ENCODE results near the gene STON1.
"Not testable (repeated sequence)": the region's sequence is repeated elsewhere in the genome, so short reads cannot be mapped to it uniquely, and the experiment has no call there.

Gene STON1, protein sequence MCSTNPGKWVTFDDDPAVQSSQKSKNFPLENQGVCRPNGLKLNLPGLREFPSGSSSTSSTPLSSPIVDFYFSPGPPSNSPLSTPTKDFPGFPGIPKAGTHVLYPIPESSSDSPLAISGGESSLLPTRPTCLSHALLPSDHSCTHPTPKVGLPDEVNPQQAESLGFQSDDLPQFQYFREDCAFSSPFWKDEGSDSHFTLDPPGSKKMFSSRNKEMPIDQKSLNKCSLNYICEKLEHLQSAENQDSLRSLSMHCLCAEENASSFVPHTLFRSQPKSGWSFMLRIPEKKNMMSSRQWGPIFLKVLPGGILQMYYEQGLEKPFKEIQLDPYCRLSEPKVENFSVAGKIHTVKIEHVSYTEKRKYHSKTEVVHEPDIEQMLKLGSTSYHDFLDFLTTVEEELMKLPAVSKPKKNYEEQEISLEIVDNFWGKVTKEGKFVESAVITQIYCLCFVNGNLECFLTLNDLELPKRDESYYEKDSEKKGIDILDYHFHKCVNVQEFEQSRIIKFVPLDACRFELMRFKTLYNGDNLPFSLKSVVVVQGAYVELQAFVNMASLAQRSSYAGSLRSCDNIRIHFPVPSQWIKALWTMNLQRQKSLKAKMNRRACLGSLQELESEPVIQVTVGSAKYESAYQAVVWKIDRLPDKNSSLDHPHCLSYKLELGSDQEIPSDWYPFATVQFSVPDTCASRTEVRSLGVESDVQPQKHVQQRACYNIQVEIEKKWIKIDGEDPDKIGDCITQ

DNA sequence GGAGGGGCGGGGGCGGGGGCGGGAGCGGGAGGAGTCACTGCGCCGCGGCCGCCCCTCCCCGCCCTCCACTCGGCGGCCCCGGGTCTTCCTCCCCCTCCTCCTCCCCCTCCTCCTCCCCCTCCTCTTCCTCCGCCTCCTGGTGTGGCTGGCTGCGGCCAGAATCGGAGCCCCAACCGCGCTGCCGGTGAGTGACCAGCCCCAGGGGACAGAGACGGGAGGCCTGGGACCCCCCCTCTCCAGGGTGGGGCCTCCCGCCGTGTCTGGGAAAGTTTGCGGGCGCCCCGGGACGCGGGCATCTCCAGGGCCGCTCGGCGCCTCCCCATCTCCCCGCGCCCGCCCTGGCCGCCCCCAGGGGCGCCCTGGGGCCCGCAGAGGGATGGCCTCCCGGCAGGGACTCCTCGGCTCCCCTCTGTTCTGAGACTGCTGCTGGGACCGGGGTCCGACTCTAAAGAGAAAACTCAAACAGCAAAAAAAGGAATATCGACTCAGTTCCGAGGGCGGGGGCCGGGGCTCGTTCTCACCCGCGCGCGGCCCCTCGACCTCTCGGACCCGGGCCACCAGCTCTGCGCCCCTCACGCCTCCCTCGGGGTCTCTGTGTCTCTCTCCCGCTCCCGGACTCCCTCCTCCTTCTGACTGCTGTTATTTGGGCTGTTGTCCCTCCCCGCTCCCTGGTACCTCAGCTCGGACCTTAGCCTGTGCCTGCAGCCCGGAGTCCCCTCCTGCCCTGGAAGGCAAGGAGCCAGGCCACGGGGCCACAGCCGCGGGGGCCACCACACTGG, at the start of gene STON1:
Gene STON1 (plus strand): TSS at position 122 of the 779 bp plus-strand sequence. CDS start 50,480 bp downstream, outside the sequence.
- no peak for DNase-seq (ENCODE audit: low read depth)

DNA sequence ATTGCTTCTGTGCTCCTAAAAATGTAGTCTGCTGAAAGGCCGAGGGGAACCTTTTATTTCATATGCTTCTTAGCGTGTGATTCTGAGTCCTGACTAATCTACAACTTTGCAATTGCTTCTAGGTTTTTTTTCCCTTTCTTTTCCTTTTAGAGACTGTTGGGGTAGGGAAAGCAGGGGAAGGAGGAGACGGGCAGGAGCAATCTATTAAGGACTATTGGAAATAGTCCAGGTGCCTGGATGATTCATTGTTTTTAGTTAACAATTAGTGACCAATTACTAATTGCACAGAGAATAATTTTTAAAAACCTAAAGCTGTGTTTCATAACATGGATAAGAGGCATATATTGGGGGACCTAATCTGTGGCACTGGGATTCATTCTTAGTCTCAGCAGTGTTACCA, 49.4 kb upstream of the STON1 start:
- no peak for DNase-seq (ENCODE audit: low read depth)

DNA sequence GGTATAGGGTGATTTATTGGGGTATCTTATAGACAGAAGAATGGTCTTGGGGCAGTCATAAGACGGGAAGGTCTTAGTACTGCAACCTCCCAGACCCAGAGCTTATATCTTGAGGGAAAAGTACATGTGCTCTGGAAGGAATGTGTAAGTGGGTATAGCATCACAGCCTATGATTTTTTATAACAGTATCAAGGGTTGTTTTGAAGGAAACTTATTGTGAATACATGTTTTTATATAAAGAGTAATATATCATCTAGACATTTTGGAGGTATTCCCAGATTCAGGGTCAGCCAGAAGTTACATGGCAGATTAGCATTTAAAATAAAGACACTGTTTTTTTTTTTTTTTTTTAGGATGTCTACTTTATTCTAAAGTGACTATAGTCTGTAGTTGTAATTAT, 47.6 kb upstream of the STON1 start:
- no peak for DNase-seq (ENCODE audit: low read depth)

GRCh38 chr2:48482769-48483168, 47.2 kb upstream of the STON1 start:
- DNase-seq (ENCODE audit: low read depth), result no peak

DNA sequence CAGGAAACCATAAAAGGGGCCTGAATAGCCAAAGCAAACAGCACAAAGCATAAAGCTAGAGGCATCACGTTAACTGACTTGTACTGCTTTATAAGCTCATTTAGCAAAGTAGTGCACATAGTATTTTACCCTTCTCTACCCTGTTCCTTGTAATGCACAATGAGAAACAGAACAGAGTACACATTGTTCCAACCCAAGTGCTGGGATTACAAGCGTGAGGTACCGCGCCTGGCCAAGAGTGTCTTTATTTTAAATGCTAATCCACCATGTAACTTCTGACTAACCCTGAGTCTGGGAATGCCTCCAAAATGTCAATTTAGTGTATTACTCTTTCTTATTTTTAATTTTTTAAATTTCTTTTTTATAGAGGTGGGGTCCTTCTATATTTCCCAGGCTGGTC, 46.4 kb upstream of the STON1 start:
- DNase-seq (ENCODE audit: low read depth), result no peak

DNA sequence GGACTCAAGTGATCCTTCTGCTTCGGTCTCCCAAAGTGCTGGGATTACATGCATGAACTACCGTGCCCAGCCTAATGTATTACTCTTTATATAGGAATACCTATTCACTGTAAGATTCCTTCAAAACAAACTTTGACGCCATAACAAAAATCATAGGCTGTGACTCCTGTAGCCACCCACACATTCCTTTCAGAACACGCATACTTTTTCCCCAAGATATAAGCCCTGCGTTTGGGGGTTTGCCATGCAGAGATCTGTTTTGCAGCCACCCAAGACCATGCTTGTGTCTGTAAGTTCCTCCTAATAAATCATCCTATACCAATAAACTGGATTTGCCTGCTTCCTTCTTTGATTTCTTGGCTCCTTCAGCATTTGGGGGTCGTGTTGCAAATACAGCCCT, 46.0 kb upstream of the STON1 start:
- DNase-seq (ENCODE audit: low read depth), result no peak

DNA sequence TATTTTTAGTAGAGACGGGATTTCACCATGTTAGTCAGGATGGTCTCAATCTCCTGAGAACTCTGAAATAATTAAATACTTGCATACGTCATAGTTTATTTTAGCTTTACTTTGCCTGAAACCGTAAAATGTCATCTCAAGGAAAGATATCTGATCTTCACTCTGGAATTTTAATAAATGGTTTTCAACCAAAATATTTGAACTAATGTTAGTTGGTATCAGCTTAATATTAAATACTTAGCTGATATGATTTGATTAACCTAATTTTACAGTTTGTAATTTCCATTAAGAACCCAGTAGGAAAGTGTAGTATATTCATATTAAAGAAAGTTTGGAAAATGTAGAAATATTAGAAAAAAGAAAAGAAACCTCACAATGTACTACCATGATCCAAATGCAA, 41.4 kb upstream of the STON1 start:
- DNase-seq (ENCODE audit: low read depth), result no peak

DNA sequence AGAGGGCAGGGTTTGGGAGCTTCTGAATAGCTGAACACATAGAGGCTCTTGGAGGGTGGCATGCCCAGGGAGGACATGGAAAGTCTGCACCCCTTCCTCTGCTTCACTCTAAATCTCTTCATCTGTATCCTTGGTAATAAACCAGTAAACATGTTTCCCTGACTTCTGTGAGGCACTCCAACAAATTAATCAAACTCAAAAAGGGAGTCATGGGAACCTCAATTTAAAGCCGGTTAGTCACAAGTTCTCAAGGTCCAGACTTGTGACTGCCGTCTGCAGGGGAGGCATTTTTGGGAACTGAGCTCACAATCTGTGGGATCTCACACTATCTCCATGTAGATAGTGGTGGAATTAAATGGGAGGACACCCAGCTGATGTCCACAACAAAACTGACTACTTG, 33.1 kb upstream of the STON1 start:
- DNase-seq (ENCODE audit: low read depth), result no peak

DNA sequence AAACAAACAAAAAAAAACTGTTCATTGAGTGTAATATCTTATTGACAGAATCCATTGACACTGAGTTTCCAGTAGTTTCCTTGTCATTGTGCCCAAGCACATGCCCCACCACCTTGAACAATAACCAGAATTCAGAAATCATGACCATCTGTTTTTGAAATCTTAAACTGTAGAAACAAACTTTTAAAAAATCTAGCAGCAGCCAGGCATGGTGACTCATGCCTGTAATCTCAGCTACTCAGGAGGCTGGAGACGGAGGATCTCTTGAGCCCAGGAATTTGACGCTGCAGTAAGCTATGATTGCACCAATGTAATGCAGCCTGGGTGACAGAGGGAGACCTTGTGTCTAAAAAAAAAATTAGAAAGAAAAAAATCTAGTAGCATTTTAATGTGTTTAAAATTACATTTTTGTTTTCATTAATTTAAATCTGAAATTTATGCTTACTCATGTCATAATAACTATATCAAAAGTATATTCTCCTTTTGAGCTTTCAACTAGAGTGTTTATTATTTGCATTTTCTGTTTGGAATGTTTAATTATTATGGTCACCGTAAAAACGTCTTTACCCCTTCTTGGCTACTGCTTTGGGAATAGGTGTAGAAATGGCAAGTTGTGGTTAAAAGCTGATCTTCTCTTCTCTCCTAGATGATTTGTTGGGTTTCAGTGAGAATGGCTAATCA, 25.2 kb upstream of the STON1 start:
- DNase-seq (ENCODE audit: low read depth), result no peak

DNA sequence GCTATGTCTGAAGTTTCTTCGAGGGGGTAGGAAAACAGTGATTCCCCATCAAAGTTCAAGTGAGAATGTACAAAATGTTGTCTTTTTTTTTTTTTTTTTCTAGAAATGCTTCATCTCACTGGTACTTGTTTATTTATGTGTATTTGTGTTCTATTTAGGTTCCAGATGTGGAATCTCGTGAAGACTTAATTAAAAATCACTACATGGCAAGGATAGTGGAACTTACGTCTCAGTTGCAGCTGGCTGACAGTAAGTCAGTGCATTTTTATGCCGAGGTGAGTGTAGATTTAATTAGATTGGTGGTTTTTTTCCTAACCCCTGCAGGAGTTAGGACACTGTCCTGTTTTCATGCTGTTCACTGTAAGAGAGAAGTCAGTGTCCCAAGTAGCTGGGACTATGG, 22.8 kb upstream of the STON1 start:
- no peak for DNase-seq (ENCODE audit: low read depth)

DNA sequence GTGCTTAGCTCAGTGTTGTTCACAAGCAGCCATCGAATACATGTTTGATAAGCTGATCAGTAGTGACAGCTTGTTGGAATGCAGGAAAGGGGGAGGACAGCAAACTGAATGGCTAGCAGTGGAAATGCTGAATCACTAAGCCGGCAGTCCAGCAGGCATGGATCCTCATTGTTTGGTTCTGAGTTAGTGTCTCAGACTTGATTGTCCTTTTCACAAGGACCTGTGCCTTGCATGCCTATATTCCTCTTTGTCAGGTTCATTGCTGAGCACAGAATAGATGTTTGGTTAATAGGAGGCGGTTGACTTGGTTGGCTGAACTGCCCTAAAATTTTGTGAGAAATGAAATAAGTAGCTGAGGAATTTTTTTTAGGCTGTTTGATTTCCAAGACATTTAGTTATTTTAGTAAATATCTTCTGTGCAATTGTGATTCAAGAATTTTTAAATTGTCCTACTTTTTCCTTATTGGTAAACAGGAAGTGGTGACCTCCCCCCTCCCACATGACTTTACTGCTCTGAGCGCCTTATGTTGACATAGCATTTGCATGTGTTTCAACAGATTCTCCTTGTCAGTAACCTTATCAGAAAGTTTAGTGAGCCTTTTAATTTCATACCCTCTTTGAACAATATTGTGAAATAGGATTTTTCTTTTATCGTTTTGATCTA, 21.4 kb upstream of the STON1 start:
- peak; percentile 44 for DNase-seq (ENCODE audit: low read depth)

- no peak for DNase-seq (ENCODE audit: low read depth)
Measured at GRCh38 chr2:48510329-48510728, 19.6 kb upstream of the STON1 start.

- DNase-seq (ENCODE audit: low read depth), result no peak
Measured at GRCh38 chr2:48511849-48512470, 18.0 kb upstream of the STON1 start.

GRCh38 chr2:48512571-48512970, 17.4 kb upstream of the STON1 start:
- DNase-seq (ENCODE audit: low read depth), result no peak

- no peak for DNase-seq (ENCODE audit: low read depth)
Measured at GRCh38 chr2:48514348-48515003, 15.5 kb upstream of the STON1 start.

DNA sequence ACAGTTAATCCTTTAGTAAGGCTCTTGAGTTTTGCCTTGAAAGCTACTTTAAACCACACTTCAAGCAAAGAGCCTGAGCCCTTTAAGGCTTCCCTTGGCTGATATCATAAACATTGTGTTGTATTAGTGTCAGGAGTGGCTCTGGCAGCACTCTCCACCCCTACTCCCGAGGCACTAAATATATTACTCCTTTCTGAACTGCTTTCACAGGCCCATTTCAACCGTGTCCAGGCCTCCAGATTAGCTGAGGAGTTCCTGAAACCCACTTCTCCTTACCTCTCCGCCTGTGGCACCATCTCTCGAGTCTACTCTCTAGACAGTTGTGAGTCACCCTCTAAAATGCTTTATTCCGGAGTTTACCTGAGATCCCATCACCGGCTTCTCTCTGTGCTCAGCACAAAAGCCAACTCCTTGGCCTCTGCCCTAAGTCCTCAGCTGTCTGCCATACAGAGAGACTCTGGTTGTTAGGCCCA, 14.4 kb upstream of the STON1 start:
- no peak for DNase-seq (ENCODE audit: low read depth)

DNA sequence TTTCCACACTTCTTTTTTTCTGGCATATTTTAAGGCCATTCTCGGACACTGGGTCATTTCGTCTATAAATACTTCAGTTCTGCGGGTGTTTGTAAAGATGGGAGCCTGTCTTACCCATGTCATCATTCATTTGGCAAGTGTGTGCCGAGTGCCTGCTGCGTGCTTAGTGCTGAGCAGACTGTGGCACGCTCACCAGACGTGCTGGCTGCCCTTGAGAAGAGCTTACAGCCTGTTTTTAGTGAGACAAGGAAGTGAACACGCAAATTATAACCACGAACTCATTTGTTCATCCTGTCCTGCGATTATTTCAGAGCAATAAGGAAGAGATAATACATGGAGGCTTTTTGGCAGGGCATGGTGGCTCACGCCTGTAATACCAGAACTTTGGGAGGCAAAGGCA, 10.4 kb upstream of the STON1 start:
- DNase-seq (ENCODE audit: low read depth), result no peak

DNA sequence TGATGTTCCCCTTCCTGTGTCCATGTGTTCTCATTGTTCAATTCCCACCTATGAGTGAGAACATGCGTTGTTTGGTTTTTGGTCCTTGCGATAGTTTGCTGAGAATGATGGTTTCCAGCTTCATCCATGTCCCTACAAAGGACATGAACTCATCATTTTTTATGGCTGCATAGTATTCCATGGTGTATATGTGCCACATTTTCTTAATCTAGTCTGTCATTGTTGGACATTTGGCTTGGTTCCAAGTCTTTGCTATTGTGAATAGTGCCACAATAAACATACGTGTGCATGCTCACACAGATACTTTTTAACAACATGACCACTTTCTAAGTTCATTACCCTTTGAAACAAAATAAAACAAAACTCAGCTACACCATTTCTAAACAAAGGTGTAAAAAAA, 5.2 kb upstream of the STON1 start:
- DNase-seq (ENCODE audit: low read depth), result not testable (repeated sequence)

DNA sequence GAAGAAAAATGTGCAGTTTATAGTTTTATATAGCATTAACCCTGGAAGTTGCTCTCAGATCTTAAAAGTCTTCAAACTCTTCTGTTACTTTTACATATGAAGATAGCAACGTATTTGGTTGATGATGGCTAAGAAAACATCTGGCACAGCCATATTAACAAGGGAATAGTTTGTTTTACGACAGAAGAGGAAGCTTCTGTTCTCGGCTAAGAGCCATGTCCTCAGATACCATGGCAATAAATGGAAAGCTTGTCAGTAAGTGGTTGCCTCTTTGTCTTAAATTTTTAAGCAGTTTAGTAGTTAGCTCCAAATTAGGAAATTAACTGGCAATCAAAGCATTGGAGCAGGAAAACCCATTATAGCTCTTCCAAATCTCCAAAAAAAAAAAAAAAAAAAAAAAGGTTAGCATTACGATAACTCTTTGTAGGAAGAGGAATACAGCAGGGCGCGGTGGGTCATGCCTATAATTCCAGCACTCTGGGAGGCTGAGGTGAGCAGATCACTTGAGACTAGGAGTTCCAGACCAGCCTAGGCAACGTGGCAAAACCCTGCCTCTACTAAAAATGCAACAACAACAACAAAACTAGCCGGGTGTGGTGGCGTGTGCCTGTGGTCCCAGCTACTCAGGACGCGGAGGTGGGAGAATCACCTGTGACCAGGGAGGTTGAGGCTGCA, 4.5 kb upstream of the STON1 start:
- DNase-seq (ENCODE audit: low read depth), result no peak

Measured in HS-5 (cell line).